Lower leg skin (tissue), 4 donors: Measurements from ENCODE around the gene NME1. TPM values are rescaled to one million over a fixed set of nuclear protein-coding genes. Genes with fewer than 3 reads are reported as not detected.

ENCODE experiments used
- DNase-seq, 2 donors: peaks; one replicate each; pipeline ENCODE4 v3.0.0-alpha.2; 2019; ENCODE audit warnings: low spot score in 2 of 2
- H3K4me3 ChIP-seq: fragments of 200-600 bp; sonication (generic); 2 replicates; pipeline ENCODE4 v1.5.1; 2017; ENCODE audit warnings: mild to moderate bottlenecking, low read depth; ENCODE audit not compliant: poor library complexity, severe bottlenecking
- POLR2A ChIP-seq, 2 donors: fragments of 450-650 bp; IDR thresholded peaks; one replicate each; pipeline ENCODE4 v1.6.1; 2016 to 2017; ENCODE audit warnings: antibody characterized with exemption in 2 of 2, mild to moderate bottlenecking in 1 of 2, moderate library complexity in 1 of 2
- WGBS, 2 donors: methylation state at CpG; one replicate each; pipeline ENCODE4 v1.1.5; 2018; 5-methylcytosine and 5-hydroxymethylcytosine counted together
- intact Hi-C: fragments of 100-400 bp; cut with DNase I; formaldehyde crosslinking; loops from one replicate; pipeline ENCODE4 v1.15.0; 2023; ENCODE audit warnings: low total_unique reads
- total RNA-seq, 4 donors: library from RNA; depleted of rRNA; stranded (reverse); fragments of >200 nt; gene quantifications; one replicate each; pipeline ENCODE4 v1.1.0, GENCODE V29; 2016
- TF ChIP-seq, protein P1 (sequence below), 3 donors: fragments of 450-650 bp; IDR thresholded peaks; one replicate each; pipeline ENCODE4 v1.5.1; 2016; ENCODE audit warnings: antibody characterized with exemption in 3 of 3, mild to moderate bottlenecking in 3 of 3, moderate library complexity in 2 of 3

Gene NME1
- total RNA-seq, 4 donors from 2014 or later = 18.1 to 42.8 (median 27.0) TPM

DNA sequence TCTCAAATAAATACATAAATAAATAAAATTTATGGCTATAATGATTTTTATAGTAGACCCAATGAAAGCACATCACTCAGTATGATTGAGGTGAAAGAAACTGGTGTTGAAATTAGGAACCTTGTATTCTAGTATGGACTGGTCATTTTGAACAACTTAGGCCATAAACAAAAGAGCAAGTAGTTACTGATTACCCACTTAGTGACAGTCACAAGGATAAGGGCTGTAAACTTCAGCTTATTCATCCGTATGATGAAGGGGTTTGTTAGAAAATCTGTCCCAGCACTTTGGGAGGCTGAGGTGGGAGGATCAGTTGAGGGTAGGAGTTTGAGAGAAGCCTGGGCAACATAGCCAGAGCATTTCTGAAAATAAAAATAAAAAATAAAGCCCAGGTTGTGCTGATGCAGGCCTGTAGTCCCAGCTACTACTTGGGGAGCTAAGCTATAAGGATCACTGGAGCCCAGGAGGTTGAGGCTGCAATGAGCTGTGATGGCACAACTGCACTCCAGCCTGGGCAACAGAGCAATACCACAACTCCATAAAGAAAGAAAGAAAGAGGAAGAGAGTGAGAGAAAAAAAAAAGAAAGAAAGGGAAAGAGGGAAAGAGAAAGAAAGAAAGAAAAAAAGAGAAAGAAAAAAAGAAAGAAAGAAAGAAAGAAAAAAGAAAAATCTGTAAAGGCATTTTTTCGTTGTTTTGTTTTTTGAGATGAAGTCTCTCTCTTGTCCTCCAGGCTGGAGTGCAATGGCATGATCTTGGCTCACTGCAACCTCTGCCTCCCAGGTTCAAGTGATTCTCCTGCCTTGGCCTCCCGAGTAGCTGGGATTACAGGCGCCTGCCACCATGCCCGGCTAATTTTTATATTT, 28.5 kb upstream of the NME1 start:
- TF ChIP-seq POLR2A (IDR thresholded peaks at IDR 0.05) = no peak
- TF ChIP-seq, protein P1, sequence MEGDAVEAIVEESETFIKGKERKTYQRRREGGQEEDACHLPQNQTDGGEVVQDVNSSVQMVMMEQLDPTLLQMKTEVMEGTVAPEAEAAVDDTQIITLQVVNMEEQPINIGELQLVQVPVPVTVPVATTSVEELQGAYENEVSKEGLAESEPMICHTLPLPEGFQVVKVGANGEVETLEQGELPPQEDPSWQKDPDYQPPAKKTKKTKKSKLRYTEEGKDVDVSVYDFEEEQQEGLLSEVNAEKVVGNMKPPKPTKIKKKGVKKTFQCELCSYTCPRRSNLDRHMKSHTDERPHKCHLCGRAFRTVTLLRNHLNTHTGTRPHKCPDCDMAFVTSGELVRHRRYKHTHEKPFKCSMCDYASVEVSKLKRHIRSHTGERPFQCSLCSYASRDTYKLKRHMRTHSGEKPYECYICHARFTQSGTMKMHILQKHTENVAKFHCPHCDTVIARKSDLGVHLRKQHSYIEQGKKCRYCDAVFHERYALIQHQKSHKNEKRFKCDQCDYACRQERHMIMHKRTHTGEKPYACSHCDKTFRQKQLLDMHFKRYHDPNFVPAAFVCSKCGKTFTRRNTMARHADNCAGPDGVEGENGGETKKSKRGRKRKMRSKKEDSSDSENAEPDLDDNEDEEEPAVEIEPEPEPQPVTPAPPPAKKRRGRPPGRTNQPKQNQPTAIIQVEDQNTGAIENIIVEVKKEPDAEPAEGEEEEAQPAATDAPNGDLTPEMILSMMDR (IDR thresholded peaks at IDR 0.05) = no peak
- DNase-seq = no peak
- 91% methylated on average over 5 of the region's 5 CpGs for WGBS, 2 donors
- H3K4me3 ChIP-seq = no peak overlapping the region
- intact Hi-C loops = no loop called here

DNA sequence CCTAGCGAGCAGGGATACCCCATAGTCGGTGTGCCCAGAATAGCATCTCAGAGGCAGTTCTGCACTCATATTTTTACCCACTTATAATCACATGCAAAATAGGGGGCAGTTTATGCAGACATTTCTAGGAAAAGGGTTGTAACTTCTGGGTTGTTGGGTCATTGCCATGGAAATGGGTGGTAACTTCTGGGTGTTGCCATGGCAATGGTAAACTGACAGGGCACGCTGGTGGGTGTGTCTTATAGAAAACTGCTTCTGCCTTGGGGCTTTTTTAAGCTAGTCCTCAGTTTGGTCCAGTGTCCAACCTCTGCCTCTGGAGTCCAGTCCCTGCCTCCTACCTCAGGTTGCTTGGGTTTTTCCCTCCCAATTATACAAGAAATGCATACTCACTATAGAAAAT, 25.3 kb upstream of the NME1 start:
- no peak for DNase-seq
- 47 to 50% methylated on average over 3 of the region's 3 CpGs for WGBS, 2 donors
- intact Hi-C loops = no loop called here
- no peak overlapping the region for H3K4me3 ChIP-seq
- no peak for TF ChIP-seq POLR2A (IDR thresholded peaks at IDR 0.05)
- TF ChIP-seq, protein P1 (IDR thresholded peaks at IDR 0.05) = no peak

DNA sequence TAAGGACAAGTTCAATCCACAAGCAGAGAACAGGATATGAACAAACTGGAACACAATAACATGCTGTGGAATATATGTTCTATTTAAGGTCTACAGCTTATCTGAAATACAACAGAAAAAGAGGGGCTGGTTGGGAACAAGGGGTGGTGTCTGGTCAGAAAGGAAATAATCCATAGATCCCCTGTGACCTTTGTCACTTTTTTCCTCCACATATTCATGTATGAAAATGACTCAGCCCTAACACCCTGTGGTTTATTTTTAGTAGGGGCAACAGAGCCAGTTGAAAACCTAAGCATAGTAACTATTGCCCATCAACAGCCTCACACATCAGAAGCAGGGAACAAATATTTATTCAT, 20.4 kb upstream of the NME1 start:
- intact Hi-C loops = no loop called here

DNA sequence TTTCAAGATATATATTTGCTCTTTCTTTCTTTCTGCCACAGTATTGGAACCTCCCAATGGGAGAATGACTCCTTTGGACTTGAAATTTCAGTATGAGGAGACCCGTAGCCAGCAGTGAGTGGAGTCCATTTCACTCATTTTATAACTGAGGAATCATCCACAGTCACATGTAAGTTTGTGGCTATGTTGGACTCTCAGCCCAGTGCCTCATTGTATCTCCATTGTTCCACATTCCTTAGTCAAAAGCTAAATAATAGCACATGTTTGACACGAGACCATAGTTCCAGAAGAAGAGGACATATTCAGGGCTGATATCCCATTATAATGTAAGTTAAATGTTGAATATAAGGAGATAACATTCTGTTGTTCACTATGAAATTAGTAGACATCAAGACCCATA, 20.0 kb upstream of the NME1 start:
- intact Hi-C loops = no loop called here
- DNase-seq = no peak
- no peak for TF ChIP-seq POLR2A (IDR thresholded peaks at IDR 0.05)
- TF ChIP-seq, protein P1 (IDR thresholded peaks at IDR 0.05) = no peak
- 66 to 74% methylated on average over 2 of the region's 2 CpGs for WGBS, 2 donors
- H3K4me3 ChIP-seq = no peak overlapping the region

More for the DNA sequence above, 20.4 kb upstream of the NME1 start:
- no peak overlapping the region for H3K4me3 ChIP-seq
- DNase-seq = no peak
- TF ChIP-seq POLR2A (IDR thresholded peaks at IDR 0.05) = no peak
- TF ChIP-seq, protein P1 (IDR thresholded peaks at IDR 0.05) = no peak

DNA sequence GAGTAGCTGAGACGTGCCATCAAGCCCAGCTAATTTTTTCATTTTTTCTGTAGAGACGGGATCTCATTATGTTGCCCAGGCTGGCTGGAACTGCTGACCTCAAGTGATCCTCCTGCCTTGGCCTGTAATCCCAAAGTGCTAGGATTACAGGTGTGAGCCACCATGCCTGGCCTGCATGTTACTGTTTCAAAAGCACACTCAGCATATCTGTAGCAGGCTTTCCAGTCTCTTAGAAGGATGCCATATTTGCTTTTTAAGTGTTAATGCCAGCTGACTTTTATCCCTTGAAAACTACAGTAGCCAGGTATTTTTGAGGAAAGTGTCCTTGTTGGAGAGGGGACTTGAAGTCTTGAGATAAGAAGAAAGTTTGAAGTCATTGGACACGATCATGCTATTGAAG, 17.4 kb upstream of the NME1 start:
- WGBS, 2 donors = 94 to 97% methylated on average over 3 of the region's 3 CpGs
- no peak overlapping the region for H3K4me3 ChIP-seq
- intact Hi-C loops = no loop called here
- DNase-seq = no peak
- TF ChIP-seq, protein P1 (IDR thresholded peaks at IDR 0.05) = no peak
- TF ChIP-seq POLR2A (IDR thresholded peaks at IDR 0.05) = no peak

DNA sequence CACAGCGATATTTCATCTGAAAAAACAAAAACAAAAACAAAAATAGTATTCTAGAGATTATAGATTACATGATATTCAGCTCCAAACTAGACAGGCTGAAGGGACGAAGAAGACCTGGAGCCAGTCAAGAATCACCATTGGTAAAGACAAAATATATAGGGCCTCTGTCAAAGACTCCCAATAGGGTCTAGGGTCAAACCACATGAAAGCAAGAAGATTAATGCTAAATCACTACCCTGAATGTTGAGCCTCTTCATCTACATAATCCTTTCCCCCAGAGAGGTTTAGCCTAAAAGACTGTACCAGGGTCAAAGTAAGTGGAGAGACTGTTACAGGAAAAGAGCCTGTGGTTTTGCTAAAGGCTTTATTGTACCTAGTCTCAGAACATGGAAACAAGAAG, 10.8 kb upstream of the NME1 start:
- 93 to 96% methylated on average over 2 of the region's 2 CpGs for WGBS, 2 donors
- H3K4me3 ChIP-seq = no peak overlapping the region
- TF ChIP-seq, protein P1 (IDR thresholded peaks at IDR 0.05) = no peak
- no peak for TF ChIP-seq POLR2A (IDR thresholded peaks at IDR 0.05)
- intact Hi-C loops = no loop called here
- no peak for DNase-seq
